ENCODE measurements around the gene OR52E1. TPM values are rescaled to one million over a fixed set of nuclear protein-coding genes. Genes with fewer than 3 reads are reported as not detected.

OR52E1 gene
- total and polyA plus RNA-seq, 12 donors = not detected

GRCh38 chr11:5071799-5072198 lies 2.4 kb downstream of the OR52E1 start:
- no peaks in the 10 kb centered on the region for H3K27me3 ChIP-seq
- intact Hi-C loops (cut with DNase I) = no loop called here
- H3K4me3 ChIP-seq = no peak overlapping the region
- no peak for TF ChIP-seq POLR2A (IDR thresholded peaks at IDR 0.05)
- TF ChIP-seq CTCF (IDR thresholded peaks at IDR 0.05) = no peak
- no peak for DNase-seq
- H3K4me1 ChIP-seq (replicated peaks in 1 of 2) = no peaks in the 10 kb centered on the region
- 46 to 67% (median 52%) methylated on average over 3 of the region's 3 CpGs for WGBS, 4 donors
- no peaks in the 10 kb centered on the region for H3K9me3 ChIP-seq (replicated peaks in 1 of 3)
- no peaks in the 10 kb centered on the region for H3K36me3 ChIP-seq (replicated peaks in 1 of 2)
- no peak overlapping the region for H3K27ac ChIP-seq

- WGBS, 4 donors = 64 to 77% (median 68%) methylated on average over 2 of the region's 2 CpGs
- TF ChIP-seq POLR2A (IDR thresholded peaks at IDR 0.05) (no peak), CTCF (IDR thresholded peaks at IDR 0.05) (no peak)
- intact Hi-C loops (cut with DNase I) = no loop called here
Observed at GRCh38 chr11:5081405-5081804, 12.0 kb downstream of the OR52E1 start.

GRCh38 chr11:5083602-5084001 lies 14.2 kb downstream of the OR52E1 start:
- no peak for DNase-seq
- intact Hi-C loops (cut with DNase I) = no loop called here

More at GRCh38 chr11:5081405-5081804, 12.0 kb downstream of the OR52E1 start:
- no peaks in the 10 kb centered on the region for H3K4me1 ChIP-seq (replicated peaks in 1 of 2)
- no peaks in the 10 kb centered on the region for H3K36me3 ChIP-seq (replicated peaks in 1 of 2)
- H3K27me3 ChIP-seq = no peaks in the 10 kb centered on the region
- no peak for DNase-seq
- H3K4me3 ChIP-seq = no peak overlapping the region
- no peak overlapping the region for H3K27ac ChIP-seq
- H3K9me3 ChIP-seq (replicated peaks in 1 of 3) = no peaks in the 10 kb centered on the region

GRCh38 chr11:5088556-5088955 lies 19.2 kb downstream of the OR52E1 start:
- H3K27ac ChIP-seq = no peak overlapping the region
- H3K27me3 ChIP-seq = no peaks in the 10 kb centered on the region
- H3K4me1 ChIP-seq (replicated peaks in 1 of 2) = no peaks in the 10 kb centered on the region
- no peaks in the 10 kb centered on the region for H3K9me3 ChIP-seq (replicated peaks in 1 of 3)
- intact Hi-C loops (cut with DNase I) = no loop called here
- TF ChIP-seq CTCF (IDR thresholded peaks at IDR 0.05) (no peak), POLR2A (IDR thresholded peaks at IDR 0.05) (no peak)
- H3K36me3 ChIP-seq (replicated peaks in 1 of 2) = no peaks in the 10 kb centered on the region
- no peak overlapping the region for H3K4me3 ChIP-seq
- DNase-seq = no peak

More at GRCh38 chr11:5083602-5084001, 14.2 kb downstream of the OR52E1 start:
- no peaks in the 10 kb centered on the region for H3K9me3 ChIP-seq (replicated peaks in 1 of 3)
- no peaks in the 10 kb centered on the region for H3K27me3 ChIP-seq
- H3K4me1 ChIP-seq (replicated peaks in 1 of 2) = no peaks in the 10 kb centered on the region
- no peak for TF ChIP-seq CTCF (IDR thresholded peaks at IDR 0.05)
- TF ChIP-seq POLR2A (IDR thresholded peaks at IDR 0.05) = no peak
- H3K36me3 ChIP-seq (replicated peaks in 1 of 2) = no peaks in the 10 kb centered on the region
- H3K4me3 ChIP-seq = no peak overlapping the region
- H3K27ac ChIP-seq = no peak overlapping the region

Measured in adrenal gland (tissue), 12 donors.